SK-N-SH treated with all-trans-retinoic acid at 6 μM for 48 hours (cell line): ENCODE data around the gene B3GALT5.
A peak's percentile ranks its signal among the peaks of the same experiment; 100 is the strongest.

Experiments
- ATAC-seq: fragments of 200-7000 bp; cut with Tn5 transposase; 3 replicates; pipeline ENCODE4 v1.9.1; 2020; ENCODE audit warnings: mild to moderate bottlenecking, moderate library complexity
- BACH2 ChIP-seq: fragments of 250-450 bp; sonication (Bioruptor Pico); IDR thresholded peaks from 2 replicates; pipeline ENCODE4 v1.9.0; 2021; ENCODE audit warnings: mild to moderate bottlenecking, borderline replicate concordance
- CSDC2 ChIP-seq: fragments of 250-450 bp; sonication (Bioruptor Pico); IDR thresholded peaks from 2 replicates; pipeline ENCODE4 v1.5.0; 2020; ENCODE audit warnings: mild to moderate bottlenecking, moderate library complexity
- GLIS3 ChIP-seq: fragments of 250-450 bp; sonication (Bioruptor Pico); IDR thresholded peaks from 2 replicates; pipeline ENCODE4 v1.5.0; 2020; ENCODE audit warnings: mild to moderate bottlenecking, moderate library complexity
- ISL1 ChIP-seq: fragments of 250-450 bp; sonication (Bioruptor Pico); IDR thresholded peaks from 2 replicates; pipeline ENCODE4 v2.1.2; 2022; ENCODE audit warnings: mild to moderate bottlenecking, moderate library complexity
- PATZ1 ChIP-seq: fragments of 250-450 bp; sonication (Bioruptor Pico); IDR thresholded peaks from 2 replicates; pipeline ENCODE4 v1.8.0; 2020; ENCODE audit warnings: mild to moderate bottlenecking, moderate library complexity, borderline replicate concordance
- RARB ChIP-seq: fragments of 250-450 bp; sonication (Bioruptor Pico); IDR thresholded peaks from 2 replicates; pipeline ENCODE4 v1.8.0; 2021; ENCODE audit warnings: mild to moderate bottlenecking, moderate library complexity
- SNAI2 ChIP-seq: fragments of 250-450 bp; sonication (Bioruptor Pico); IDR thresholded peaks from 2 replicates; pipeline ENCODE4 v1.5.0; 2020; ENCODE audit warnings: mild to moderate bottlenecking, moderate library complexity
- TCF4 ChIP-seq: fragments of 250-450 bp; sonication (Bioruptor Pico); IDR thresholded peaks from 2 replicates; pipeline ENCODE4 v1.8.0; 2021; ENCODE audit warnings: mild to moderate bottlenecking, moderate library complexity, borderline replicate concordance
- TOX ChIP-seq: fragments of 250-450 bp; sonication (Bioruptor Pico); IDR thresholded peaks from 2 replicates; pipeline ENCODE4 v1.8.0; 2021; ENCODE audit warnings: mild to moderate bottlenecking, moderate library complexity, borderline replicate concordance
- TSHZ2 ChIP-seq: fragments of 250-450 bp; sonication (Bioruptor Pico); IDR thresholded peaks from 2 replicates; pipeline ENCODE4 v1.5.0; 2020; ENCODE audit warnings: mild to moderate bottlenecking, moderate library complexity
- ZFP30 ChIP-seq: fragments of 450-650 bp; formaldehyde crosslinking; IDR thresholded peaks from 2 replicates; pipeline ENCODE4 v1.5.0; 2022; ENCODE audit warnings: mild to moderate bottlenecking, moderate library complexity
- ZNF565 ChIP-seq: fragments of 450-650 bp; formaldehyde crosslinking; conservative IDR thresholded peaks from 2 replicates; pipeline ENCODE4 v1.5.0; 2020; ENCODE audit warnings: low read depth, mild to moderate bottlenecking, moderate library complexity
- ZNF70 ChIP-seq: fragments of 450-650 bp; formaldehyde crosslinking; IDR thresholded peaks from 2 replicates; pipeline ENCODE4 v1.5.0; 2020; ENCODE audit warnings: mild to moderate bottlenecking, moderate library complexity
- TF ChIP-seq, protein P1 (sequence below): fragments of 250-450 bp; sonication (Bioruptor Pico); IDR thresholded peaks from 2 replicates; pipeline ENCODE4 v1.5.1; 2020; ENCODE audit warnings: low read depth, mild to moderate bottlenecking, moderate library complexity
- TF ChIP-seq, protein P2 (sequence below): fragments of 250-450 bp; sonication (Bioruptor Pico); IDR thresholded peaks from 2 replicates; pipeline ENCODE4 v1.5.1; 2021; ENCODE audit warnings: mild to moderate bottlenecking, moderate library complexity
- TF ChIP-seq, protein P3 (sequence below): fragments of 250-450 bp; sonication (Bioruptor Pico); IDR thresholded peaks from 2 replicates; pipeline ENCODE4 v1.8.0; 2021; ENCODE audit warnings: low read depth, mild to moderate bottlenecking, moderate library complexity, borderline replicate concordance

Gene B3GALT5

GRCh38 chr21:39630827-39631226 is 18.1 kb downstream of the B3GALT5 start:
- TF ChIP-seq, protein P1, sequence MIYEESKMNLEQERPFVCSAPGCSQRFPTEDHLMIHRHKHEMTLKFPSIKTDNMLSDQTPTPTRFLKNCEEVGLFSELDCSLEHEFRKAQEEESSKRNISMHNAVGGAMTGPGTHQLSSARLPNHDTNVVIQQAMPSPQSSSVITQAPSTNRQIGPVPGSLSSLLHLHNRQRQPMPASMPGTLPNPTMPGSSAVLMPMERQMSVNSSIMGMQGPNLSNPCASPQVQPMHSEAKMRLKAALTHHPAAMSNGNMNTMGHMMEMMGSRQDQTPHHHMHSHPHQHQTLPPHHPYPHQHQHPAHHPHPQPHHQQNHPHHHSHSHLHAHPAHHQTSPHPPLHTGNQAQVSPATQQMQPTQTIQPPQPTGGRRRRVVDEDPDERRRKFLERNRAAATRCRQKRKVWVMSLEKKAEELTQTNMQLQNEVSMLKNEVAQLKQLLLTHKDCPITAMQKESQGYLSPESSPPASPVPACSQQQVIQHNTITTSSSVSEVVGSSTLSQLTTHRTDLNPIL (CRISPR knock-in tag): no peak
- TF ChIP-seq BACH2 (CRISPR knock-in tag): no peak
- no peak for TF ChIP-seq ZNF565
- TF ChIP-seq ZNF70: no peak
- no peak for TF ChIP-seq SNAI2
- TF ChIP-seq, all 23 proteins: peak for 0
- ATAC-seq: peak; percentile 56

DNA sequence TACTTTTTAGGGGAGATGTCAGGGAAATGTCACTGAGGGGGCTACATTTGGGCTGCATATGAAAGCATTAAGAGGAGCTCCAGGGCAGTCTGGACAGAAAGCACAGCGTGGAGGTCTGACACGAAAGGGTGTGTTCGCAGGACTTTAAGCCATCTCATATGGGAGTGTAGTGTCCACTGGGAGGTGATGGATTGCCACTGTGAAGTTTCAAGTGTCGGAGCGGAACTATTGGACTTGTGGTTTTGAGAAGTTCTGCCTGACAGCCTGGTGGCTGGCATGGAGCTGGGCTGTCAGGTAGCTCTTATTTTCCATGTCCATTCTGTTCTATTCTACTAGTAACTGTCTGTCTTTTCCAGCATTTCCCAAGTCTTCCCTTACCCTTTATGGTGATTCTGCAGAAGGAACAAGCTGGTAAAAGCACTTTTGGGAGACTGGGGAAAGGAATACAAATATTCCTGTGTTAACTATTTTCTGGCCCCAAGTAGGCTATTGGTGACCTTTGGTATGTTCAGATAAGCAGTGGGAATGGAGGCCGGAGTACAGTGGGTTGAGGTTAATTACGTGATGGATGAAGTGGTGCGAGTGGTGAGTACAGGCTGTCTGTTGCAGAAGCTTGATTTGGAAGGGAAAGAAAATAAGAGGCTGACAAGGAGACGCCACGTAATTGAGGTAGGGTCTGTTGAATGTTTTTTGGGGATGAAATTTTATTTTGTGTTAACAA is 19.3 kb downstream of the B3GALT5 start:
- no peak for ATAC-seq

More for the DNA sequence above, 19.3 kb downstream of the B3GALT5 start:
- no peak for TF ChIP-seq TSHZ2 (CRISPR knock-in tag)
- no peak for TF ChIP-seq ISL1 (CRISPR knock-in tag)
- no peak for TF ChIP-seq SNAI2
- TF ChIP-seq, protein P1 (CRISPR knock-in tag): no peak
- TF ChIP-seq PATZ1 (CRISPR knock-in tag): no peak
- TF ChIP-seq, protein P2, sequence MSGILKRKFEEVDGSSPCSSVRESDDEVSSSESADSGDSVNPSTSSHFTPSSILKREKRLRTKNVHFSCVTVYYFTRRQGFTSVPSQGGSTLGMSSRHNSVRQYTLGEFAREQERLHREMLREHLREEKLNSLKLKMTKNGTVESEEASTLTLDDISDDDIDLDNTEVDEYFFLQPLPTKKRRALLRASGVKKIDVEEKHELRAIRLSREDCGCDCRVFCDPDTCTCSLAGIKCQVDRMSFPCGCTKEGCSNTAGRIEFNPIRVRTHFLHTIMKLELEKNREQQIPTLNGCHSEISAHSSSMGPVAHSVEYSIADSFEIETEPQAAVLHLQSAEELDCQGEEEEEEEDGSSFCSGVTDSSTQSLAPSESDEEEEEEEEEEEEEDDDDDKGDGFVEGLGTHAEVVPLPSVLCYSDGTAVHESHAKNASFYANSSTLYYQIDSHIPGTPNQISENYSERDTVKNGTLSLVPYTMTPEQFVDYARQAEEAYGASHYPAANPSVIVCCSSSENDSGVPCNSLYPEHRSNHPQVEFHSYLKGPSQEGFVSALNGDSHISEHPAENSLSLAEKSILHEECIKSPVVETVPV (CRISPR knock-in tag): no peak
- no peak for TF ChIP-seq RARB (CRISPR knock-in tag)
- TF ChIP-seq CSDC2 (CRISPR knock-in tag): no peak
- no peak for TF ChIP-seq TCF4
- no peak for TF ChIP-seq ZNF565
- TF ChIP-seq ZFP30 (CRISPR knock-in tag): no peak
- TF ChIP-seq, protein P3, sequence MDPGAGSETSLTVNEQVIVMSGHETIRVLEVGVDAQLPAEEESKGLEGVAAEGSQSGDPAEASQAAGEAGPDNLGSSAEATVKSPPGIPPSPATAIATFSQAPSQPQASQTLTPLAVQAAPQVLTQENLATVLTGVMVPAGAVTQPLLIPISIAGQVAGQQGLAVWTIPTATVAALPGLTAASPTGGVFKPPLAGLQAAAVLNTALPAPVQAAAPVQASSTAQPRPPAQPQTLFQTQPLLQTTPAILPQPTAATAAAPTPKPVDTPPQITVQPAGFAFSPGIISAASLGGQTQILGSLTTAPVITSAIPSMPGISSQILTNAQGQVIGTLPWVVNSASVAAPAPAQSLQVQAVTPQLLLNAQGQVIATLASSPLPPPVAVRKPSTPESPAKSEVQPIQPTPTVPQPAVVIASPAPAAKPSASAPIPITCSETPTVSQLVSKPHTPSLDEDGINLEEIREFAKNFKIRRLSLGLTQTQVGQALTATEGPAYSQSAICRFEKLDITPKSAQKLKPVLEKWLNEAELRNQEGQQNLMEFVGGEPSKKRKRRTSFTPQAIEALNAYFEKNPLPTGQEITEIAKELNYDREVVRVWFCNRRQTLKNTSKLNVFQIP (CRISPR knock-in tag): no peak
- no peak for TF ChIP-seq TOX (CRISPR knock-in tag)
- no peak for TF ChIP-seq BACH2 (CRISPR knock-in tag)
- no peak for TF ChIP-seq GLIS3 (CRISPR knock-in tag)
- TF ChIP-seq ZNF70: no peak
